Activated T-cell treated with anti-CD3 and anti-CD28 coated beads, Interleukin-2, amount 50 U/mL, for 1 hour (primary cell): ENCODE data around the gene KCNAB2.
A peak's percentile ranks its signal among the peaks of the same experiment; 100 is the strongest.
"Not testable (repeated sequence)": the region's sequence is repeated elsewhere in the genome, so short reads cannot be mapped to it uniquely, and the experiment has no call there.

Source experiments
- DNase-seq: peaks from one replicate; pipeline ENCODE4 v3.0.0-alpha.2; 2020

The KCNAB2 gene

DNA sequence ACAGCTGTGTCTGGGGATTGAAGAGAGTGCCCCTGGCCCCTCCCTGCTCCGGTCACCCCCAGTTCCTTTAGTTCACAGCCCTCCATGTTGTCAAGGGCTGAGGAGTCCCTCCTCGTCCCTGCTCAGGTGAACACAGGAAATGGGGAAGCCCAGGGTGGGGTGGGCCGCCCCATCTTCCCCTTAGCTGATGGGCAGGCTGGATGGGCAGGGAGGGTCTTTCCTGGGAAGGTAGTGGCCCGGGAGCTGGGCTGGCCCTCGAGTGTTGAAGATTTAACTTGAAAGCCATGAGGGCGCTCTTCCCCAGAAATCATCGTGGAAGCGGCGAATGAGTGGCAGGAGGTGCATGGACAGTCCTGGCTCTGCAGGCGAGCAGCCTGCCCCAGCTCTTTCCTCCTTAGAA, 35.1 kb upstream of the KCNAB2 start:
- DNase-seq, result no peak

- DNase-seq, result no peak
Measured at GRCh38 chr1:6011161-6011945, 34.3 kb upstream of the KCNAB2 start.

DNA sequence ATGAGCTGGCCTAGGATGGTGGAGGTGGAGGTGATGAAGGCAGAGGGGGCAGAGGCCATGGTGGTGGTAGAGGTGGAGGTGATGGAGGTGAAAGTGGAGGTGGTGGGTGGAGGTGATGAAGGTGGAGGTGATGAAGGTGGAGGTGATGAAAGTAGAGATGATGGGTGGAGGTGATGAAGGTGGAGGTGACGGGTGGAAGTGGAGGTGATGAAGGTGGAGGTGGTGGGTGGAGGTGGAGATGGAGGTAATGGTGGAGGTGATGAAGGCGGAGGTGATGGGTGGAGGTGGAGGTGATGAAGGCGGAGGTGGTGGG, 33.8 kb upstream of the KCNAB2 start:
- DNase-seq, result no peak

DNA sequence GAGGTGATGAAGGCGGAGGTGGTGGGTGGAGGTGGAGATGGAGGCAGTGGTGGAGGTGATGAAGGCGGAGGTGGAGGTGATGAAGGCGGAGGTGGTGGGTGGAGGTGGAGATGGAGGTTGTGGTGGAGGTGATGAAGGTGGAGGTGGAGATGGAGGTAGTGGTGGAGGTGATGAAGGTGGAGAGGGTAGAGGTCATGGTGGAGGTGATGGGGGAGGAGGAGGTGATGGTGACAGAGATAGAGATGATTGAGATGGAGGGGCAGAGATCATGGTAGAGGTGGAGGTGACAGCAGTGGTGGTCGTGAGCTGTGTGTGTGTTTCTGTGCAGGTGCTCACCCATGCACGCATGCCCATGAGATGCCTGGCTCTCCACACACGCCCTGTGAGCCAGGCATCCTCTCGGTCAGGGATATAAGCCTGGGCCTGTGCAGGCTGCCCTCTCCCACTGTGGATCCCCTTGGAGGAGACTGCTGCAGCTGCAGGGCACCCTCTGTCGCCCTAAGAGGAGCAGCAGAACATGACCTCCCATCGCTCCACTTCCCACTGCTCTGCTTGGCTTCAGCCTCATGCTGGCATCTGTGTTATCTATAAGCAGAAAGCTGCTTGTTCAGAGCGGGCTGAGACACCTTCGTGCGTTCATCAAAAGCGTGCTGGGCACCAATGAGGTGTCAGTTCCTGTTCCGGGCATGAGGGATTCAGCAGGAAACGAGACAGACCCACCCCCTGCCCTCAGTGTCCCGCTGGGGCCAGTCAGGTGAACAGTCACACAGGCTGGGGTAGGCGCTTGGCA, 33.0 kb upstream of the KCNAB2 start:
- no peak for DNase-seq

DNA sequence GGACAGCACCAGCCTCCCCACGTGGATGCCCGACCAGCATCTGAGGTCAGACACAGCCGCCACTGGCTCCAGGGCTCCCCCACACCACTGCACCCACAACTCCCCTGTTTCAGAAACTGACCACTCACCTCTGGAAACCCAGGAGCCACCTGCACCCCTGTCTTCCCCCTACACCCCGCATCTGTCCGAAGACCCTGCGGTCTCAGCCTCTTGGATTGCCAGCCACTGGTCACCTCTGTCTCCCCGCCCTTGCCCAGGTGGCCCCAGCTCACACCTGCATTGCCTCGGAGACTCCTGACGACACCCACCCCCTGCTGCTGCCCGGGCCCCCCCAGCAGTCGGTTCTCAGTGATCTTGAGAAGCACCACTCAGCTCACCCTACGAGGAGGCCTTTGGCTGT, 32.2 kb upstream of the KCNAB2 start:
- no peak for DNase-seq

DNA sequence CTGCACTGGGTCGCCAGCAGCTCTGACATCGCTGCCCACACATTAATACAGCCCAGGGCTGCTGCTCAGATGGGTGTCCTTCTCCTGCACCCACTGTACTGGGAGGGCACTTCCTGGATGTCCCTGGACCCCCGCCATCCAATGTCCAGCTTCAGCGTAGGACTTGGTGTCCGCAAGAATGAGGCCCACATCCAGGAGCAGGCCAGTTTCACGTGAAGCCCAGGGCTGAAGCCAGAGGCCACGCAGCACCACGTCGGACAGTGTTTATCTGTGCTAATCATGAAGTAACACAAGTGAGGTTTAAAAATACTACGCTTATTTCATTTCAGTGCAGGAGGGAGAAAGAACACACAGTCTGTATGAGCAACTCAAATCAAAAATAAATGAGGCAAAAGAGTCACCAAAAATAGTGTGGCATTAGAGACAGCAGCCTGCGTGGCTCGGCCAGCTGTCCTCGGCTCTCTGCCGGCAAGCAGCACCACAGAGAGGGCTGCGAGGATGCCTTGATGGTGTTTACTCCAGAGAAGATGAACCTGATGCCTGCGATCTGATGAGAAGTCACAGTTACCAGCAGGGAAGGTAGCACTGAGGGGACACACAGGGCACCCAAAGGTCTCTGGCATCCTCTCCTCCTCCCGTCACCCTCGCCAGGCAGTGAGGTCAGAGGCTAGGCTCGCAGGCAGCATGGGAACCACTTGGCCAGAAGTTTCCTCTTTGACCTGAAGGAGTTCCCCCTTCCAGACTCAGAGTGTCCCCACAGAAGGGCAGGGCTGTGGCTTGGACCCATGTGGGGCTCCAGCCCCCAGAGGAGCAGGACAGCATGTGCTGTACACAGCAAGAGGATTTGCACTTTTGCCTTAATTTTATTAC, 31.3 kb upstream of the KCNAB2 start:
- no peak for DNase-seq

DNA sequence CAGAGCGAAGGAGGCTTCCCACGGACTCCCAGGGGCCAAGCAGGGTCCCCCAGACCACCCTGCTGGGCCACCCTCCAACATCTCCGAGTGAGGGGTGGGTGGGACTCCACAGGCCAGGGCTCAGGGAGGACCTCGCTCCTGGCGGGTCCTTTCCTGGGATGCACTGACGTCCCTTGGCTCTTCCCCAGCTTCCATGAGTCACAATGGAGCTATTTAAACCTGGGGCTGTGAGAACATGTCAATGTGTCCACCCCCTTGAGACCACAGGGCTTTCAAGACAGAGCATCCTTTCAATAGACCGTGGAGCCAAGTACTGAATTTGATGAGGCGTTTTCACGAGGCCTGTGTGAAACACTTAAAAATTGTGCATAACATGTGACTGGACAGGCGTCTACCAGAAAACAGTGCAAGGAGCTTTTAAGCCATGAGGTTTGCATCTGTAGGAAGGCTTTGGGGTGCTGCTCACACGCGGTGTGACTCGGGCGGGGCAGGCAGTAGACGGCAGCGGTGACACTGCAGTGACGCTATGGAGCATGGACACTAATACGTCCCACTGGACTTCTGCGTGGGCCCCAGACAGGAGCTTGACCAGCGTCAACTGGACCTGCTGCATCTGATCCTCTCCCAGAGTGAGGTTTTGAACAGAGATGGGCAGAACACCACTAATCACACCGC, 29.4 kb upstream of the KCNAB2 start:
- DNase-seq, result no peak

- DNase-seq, result not testable (repeated sequence)
Measured at GRCh38 chr1:6017654-6018053, 28.0 kb upstream of the KCNAB2 start.

DNA sequence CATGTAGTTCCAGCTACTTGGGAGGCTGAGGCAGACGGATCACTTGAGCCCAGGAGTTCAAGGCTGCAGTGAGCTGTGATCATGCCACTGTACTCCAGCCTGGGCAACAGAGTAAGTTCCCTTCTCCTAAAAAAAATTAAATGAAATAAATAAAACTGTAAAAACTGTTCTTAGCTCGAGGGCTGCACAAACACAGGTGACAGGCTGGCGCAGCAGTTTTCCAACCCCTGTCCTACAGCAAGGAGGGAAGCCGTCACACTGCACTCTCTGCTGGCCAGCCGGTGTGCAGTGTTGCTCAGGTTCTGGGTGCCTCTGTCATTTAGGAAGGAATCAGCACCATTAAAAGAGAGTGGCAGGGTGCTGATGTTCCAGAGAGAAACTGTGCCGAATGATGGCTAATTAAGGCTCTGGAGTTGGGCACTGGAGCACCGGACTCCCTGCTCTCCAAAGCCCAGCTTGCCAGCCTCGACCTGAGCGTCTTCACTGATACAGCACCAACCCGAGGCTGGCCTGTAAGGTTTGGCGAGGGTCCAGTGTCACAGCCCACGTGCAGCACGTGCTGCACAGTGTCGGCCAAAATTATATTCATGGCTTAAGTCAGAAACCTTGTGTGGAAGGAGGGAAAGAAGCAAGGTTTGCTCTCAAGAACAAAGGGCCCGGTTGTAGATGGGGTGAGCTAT, 26.4 kb upstream of the KCNAB2 start:
- no peak for DNase-seq

GRCh38 chr1:6022193-6022592, 23.5 kb upstream of the KCNAB2 start:
- no peak for DNase-seq

DNA sequence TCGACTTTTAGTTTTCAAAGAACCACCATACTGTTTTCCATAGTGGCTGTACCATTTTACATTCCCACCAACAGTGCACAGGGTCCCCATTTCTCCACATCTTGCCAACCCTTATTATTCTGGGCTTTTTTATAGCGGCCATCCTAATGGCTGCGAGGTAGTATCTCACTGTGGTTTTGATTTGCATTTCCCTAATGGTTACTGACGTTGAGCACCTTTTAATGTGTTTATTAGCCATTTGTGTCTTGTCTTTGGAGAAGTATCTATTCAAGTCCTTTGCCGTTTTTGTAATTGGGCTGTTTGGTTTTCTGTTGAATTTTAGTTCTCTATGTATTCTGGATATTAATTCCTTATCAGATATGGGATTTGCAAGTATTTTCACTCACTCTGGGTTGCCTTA, 22.3 kb upstream of the KCNAB2 start:
- no peak for DNase-seq

DNA sequence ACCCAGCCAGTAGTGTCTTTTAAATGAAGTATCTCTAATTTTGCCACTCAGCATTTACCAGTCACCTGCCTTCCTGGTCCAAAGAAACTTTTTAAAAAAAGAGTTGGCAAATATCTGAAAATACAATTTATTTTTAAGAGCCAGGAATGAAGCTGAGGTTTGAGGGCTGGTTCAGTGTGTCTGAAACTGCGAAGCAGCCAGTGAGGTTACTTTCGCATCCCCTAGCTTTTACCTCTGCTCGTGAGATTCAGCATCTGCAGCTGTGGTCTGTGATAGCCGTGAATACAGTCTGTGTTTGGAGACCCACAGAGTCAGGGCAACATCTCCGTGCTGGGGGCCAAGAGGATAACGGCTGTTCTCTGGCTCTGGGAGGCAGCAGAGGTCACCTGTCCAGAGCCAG, 21.3 kb upstream of the KCNAB2 start:
- DNase-seq, result no peak

DNA sequence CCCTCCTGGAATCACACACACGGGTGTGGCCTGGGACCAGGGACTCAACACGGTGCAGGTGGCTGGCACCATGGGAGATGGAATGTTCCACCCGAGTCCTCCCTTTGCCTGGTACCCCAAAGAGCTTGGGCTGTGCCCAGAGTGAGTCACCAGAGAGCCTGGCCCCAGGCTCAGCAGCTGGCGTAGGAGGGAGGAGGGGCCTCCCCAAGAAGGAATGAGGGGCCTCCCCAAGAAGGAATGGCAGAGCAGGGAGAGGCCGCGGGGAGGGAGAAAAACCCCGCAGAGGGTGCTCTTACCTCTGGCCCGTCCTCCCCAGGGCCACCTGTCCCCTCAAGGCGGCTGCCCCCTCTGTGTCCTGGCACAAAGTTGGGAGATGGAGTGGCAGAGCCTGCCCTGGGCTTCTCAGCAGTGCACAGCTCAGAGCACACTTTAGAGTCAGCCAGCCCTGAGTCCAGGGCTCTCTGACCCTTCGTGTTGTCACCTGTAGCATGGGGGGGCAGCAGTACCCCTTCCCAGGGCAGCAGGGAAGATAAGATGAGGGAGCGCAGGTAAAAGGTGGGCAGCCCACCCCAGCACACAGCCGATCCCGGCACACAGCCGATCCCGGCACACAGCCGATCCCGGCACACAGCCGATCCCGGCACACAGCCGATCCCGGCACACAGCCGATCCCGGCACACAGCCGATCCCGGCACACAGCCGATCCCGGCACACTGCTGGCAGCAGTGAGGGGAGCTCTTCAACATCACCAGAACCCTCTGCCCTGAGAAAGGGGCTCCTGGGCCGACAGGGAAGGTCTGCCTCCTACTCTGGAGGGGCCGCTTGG, 20.2 kb upstream of the KCNAB2 start:
- no peak for DNase-seq

- DNase-seq, result peak; percentile 92
Measured at GRCh38 chr1:6026095-6026809, 19.4 kb upstream of the KCNAB2 start.

DNA sequence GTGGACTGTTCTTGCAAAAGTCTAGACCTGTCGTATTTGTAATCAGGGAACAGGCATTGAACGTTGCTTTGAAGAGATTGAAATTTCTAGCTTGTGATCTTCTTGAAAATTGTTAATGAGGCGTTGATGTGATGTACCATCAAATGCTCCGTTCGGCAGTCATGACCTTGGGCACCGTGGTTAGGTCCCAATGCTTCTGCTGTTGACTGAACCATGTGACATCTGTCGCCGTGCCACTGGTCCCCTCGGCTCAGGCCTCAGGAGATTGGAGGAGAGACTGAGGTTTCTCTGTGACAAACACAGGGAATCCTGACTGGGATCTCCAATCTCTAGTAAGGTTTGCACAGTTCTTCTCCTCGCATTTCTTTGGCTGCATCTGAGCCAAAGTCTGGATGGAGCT, 18.1 kb upstream of the KCNAB2 start:
- DNase-seq, result no peak

DNA sequence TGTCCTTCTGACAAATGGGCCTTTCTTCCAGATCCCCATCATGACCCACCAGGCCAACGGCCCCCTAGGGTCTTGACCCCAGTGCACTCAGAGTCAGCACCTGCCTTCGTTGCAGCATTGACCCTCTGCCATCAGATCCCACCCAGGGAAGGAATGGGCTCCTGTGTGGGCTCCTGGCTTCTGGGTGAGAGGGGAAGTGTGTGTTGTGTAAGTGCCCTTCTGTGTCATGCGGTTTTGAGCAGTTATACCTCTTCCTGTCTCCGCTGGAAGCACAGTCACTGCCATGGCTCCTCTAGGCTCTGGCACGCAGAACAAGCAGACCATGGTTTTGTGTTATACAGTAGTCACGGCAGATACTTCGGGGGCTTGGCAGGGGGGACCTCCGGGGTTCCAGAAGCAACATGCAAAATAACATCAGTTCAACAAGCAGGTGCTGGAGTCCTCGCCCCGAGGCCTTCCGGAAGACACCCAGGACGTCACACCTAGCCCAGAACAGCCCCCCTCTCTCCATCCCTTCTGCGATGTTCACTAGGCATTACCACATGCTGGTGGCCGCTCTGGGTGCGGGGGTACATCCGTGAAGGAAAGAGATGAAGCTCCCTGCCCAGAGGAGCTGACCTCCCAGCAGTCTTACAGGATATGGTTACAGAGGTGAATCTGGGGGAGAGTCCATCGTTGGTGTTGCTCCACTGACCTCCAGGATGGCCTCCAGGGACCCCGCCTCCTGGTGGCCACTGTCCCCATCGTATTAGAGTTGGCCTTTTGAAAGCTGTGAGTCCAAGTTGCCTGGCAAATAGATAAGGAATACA, 17.4 kb upstream of the KCNAB2 start:
- DNase-seq, result peak; percentile 57

DNA sequence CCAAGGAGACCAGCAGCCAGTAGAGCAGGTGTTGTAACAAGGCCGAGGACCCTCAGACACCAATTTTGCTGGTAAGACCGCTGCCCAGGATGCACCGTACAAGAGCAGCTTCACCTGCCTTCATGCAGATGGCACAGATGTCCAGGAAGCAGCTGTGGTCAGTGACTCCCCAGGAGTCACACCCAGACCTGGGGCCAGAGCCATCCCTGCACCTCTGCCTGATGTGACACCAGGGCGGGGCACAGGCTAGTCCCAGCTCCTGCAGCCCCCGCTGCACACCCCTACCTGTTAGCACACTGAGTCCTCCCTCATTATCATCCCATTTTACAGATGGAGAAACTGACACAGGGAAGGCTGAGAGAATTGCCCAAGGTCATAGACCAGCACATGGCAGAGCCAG, 16.3 kb upstream of the KCNAB2 start:
- DNase-seq, result no peak

GRCh38 chr1:6030132-6030531, 15.6 kb upstream of the KCNAB2 start:
- DNase-seq, result no peak

DNA sequence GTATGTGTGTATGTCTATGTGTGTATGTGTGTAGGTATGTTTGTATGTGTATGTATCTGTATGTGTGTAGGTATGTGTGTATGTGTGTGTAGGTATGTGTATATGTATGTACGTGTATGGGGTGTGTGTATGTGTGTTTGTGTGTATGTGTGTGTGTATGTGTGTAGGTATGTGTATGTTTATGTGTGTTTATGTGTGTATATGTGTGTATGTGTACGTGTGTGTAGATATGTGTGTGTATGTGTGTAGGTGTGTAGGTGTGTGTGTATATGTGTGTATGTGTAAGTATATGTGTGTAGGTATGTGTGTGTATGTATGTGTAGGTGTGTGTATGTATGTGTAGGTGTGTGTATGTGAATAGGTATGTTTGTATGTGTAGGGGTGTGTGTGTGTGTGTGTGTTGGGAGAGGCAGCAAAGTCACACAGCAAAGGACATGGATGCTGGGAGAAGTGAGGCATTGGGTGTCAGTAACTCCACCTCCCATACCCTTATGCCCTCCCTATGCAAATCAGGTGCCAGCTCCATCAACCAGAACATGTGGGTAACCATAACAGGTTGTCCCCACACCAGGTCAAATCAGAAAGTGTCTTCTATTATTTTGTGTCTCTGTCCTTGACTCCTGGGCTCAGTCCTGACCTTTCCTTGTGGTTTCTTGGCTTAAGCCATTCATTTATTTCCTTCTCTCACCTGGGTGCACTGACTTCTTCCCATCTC, 15.0 kb upstream of the KCNAB2 start:
- DNase-seq, result no peak
